Activated B cell treated with CpG ODN at 0.5 μM for 24 hours (primary cell): ENCODE measurements around the gene AP1AR. TPM values are rescaled to one million over a fixed set of nuclear protein-coding genes. Genes with fewer than 3 reads are reported as not detected.

ENCODE experiments used
- ATAC-seq: fragments of 200-7000 bp; cut with Tn5 transposase; one replicate; pipeline ENCODE4 v1.10.0; 2021; ENCODE audit warnings: low read depth, mild to moderate bottlenecking, moderate library complexity
- CTCF ChIA-PET: fragments of 350-600 bp; sonication (Branson Sonifier 250); formaldehyde crosslinking; loops from one replicate; lab custom pipeline; 2021; ENCODE audit warnings: antibody characterized with exemption; lab: Charles Lee
- POLR2A ChIA-PET: fragments of 350-600 bp; sonication (Branson Sonifier 250); formaldehyde crosslinking; loops from one replicate; lab custom pipeline; 2021; ENCODE audit warnings: antibody characterized with exemption; lab: Charles Lee
- DNase-seq: peaks from one replicate; pipeline ENCODE4 v3.0.0; 2022
- H3K27ac Mint-ChIP-seq: one replicate; pipeline ENCODE4 v1.8.0; 2020; ENCODE audit warnings: mixed read lengths
- H3K27me3 Mint-ChIP-seq: one replicate; pipeline ENCODE4 v1.8.0; 2021; ENCODE audit warnings: mixed read lengths
- H3K36me3 Mint-ChIP-seq: one replicate; pipeline ENCODE4 v1.8.0; 2021; ENCODE audit warnings: low read depth, mixed read lengths
- H3K4me1 Mint-ChIP-seq: one replicate; pipeline ENCODE4 v1.8.0; 2021; ENCODE audit warnings: mixed read lengths
- H3K4me3 Mint-ChIP-seq: one replicate; pipeline ENCODE4 v1.8.0; 2020; ENCODE audit warnings: mild to moderate bottlenecking, mixed read lengths
- H3K9me3 Mint-ChIP-seq: one replicate; pipeline ENCODE4 v1.8.0; 2020; ENCODE audit warnings: mixed read lengths
- CTCF ChIP-seq: fragments of 200-600 bp; IDR thresholded peaks from one replicate; pipeline ENCODE4 v1.8.0; 2022; ENCODE audit warnings: antibody characterized with exemption, mild to moderate bottlenecking
- intact Hi-C: fragments of 100-400 bp; cut with micrococcal nuclease; formaldehyde crosslinking; loops from one replicate; pipeline ENCODE4 v1.15.1; 2024
- total RNA-seq: library from RNA; stranded (reverse); gene quantifications from 2 replicates; pipeline ENCODE4 v1.2.3, GENCODE V29; 2022

AP1AR gene
- total RNA-seq, 1 donor from 2014 or later, result 24.3 TPM

GRCh38 chr4:112277220-112277619, 45.6 kb downstream of the AP1AR start:
- no peak for ATAC-seq
- Mint-ChIP-seq H3K4me3 (no peak overlapping the region), H3K4me1 (peaks cover 66% of the 10 kb centered on the region), H3K36me3 (peaks cover 59% of the 10 kb centered on the region), H3K27me3 (no peaks in the 10 kb centered on the region), H3K9me3 (peaks cover 4% of the 10 kb centered on the region), H3K27ac (no peak overlapping the region)
- POLR2A ChIA-PET, result interaction anchor here (1.0 kb wide), 1 partner anchor 10 kb away, joined by 3 read pairs; no protein-coding TSS in a partner anchor
- no peak for TF ChIP-seq CTCF
- no peak for DNase-seq
- CTCF ChIA-PET, result no interaction called here
- intact Hi-C loops, result no loop called here

- no peak overlapping the region for H3K4me3 Mint-ChIP-seq
- TF ChIP-seq CTCF, result no peak
- POLR2A ChIA-PET, result interaction anchor here (1.0 kb wide), 1 partner anchor 9 kb away, joined by 3 read pairs; no protein-coding TSS in a partner anchor
- peak overlapping the region; percentile 69 for H3K27ac Mint-ChIP-seq
- no peak for ATAC-seq
- DNase-seq, result no peak
- H3K4me1 Mint-ChIP-seq, result peaks cover 73% of the 10 kb centered on the region
- intact Hi-C loops, result loop anchor here (2.0 kb wide), 1 partner anchor 19 kb away; the partner anchor contains the start of gene ALPK1
- no peaks in the 10 kb centered on the region for H3K27me3 Mint-ChIP-seq
- H3K36me3 Mint-ChIP-seq, result peaks cover 65% of the 10 kb centered on the region
- CTCF ChIA-PET, result no interaction called here
- peaks cover 4% of the 10 kb centered on the region for H3K9me3 Mint-ChIP-seq
Measured at GRCh38 chr4:112277705-112278448, 46.3 kb downstream of the AP1AR start.

GRCh38 chr4:112279025-112279881, 47.7 kb downstream of the AP1AR start:
- Mint-ChIP-seq H3K9me3 (peaks cover 4% of the 10 kb centered on the region), H3K27ac (peak overlapping the region; percentile 82), H3K4me1 (peaks cover 77% of the 10 kb centered on the region), H3K36me3 (peaks cover 61% of the 10 kb centered on the region), H3K27me3 (no peaks in the 10 kb centered on the region), H3K4me3 (peak overlapping the region; percentile 80)
- peak; percentile 57 for ATAC-seq
- TF ChIP-seq CTCF, result no peak
- CTCF ChIA-PET, result interaction anchor here (0.6 to 2.0 kb wide), 8 partner anchors 12 to 254 kb away, joined by 3 to 7 read pairs (median 4); no protein-coding TSS in a partner anchor
- DNase-seq, result no peak
- POLR2A ChIA-PET, result interaction anchor here (0.8 to 2.9 kb wide), 6 partner anchors 8 to 47 kb away, joined by 3 to 9 read pairs (median 4); partner anchors contain the start of genes ALPK1 and AP1AR
- intact Hi-C loops, result loop anchor here (1.0 to 2.0 kb wide), 3 partner anchors 8 to 42 kb away; partner anchors contain the start of gene ALPK1

- no peak for DNase-seq
- TF ChIP-seq CTCF, result no peak
- Mint-ChIP-seq H3K4me3 (peak overlapping the region; percentile 80), H3K27ac (peak overlapping the region; percentile 82), H3K36me3 (peaks cover 59% of the 10 kb centered on the region), H3K4me1 (peaks cover 79% of the 10 kb centered on the region), H3K27me3 (no peaks in the 10 kb centered on the region), H3K9me3 (peaks cover 4% of the 10 kb centered on the region)
- no peak for ATAC-seq
- intact Hi-C loops, result loop anchor here (1.0 to 2.0 kb wide), 3 partner anchors 7 to 41 kb away; partner anchors contain the start of gene ALPK1
- ChIA-PET CTCF (interaction anchor here (0.6 to 2.0 kb wide), 8 partner anchors 13 to 253 kb away, joined by 3 to 7 read pairs (median 4); no protein-coding TSS in a partner anchor), POLR2A (interaction anchor here (0.8 to 2.9 kb wide), 7 partner anchors 9 to 48 kb away, joined by 3 to 9 read pairs (median 4); partner anchors contain the start of genes ALPK1 and AP1AR)
Measured at GRCh38 chr4:112279882-112280315, 48.3 kb downstream of the AP1AR start.
